ENCODE results near the gene CSNK1E. TPM values are rescaled to one million over a fixed set of nuclear protein-coding genes. Genes with fewer than 3 reads are reported as not detected.

Gene CSNK1E
- total and polyA plus RNA-seq, 10 of the 15 experiments (the other 5 are each of a cell fraction or from before 2014, with no cell fraction given), result 5.9 to 107 (median 64.9) TPM

DNA sequence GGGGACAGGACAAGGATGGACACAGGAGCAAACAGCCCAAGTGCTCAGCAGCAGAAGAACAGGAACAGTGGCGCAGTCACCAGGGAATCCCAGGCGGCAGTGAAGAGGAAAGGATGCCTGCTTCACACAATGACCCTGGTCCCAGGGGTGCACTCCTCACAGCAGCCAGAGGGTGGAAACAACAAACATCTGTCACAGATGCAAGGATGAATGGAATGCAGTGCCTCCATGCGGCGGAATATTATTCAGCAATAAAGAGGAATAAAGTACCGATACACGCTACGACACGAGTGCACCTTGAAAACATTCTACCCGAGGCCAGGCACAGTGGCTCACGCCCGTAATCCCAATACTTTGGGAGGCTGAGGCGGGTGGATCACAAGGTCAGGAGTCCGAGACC lies 12.7 kb downstream of the CSNK1E start:
- no peaks in the 10 kb centered on the region for H4K20me1 ChIP-seq (ENCODE audit: control insufficient read depth, insufficient read depth)
- TF ChIP-seq NR2C1 (IDR thresholded peaks at IDR 0.05) (no peak), CHD1 (IDR thresholded peaks at IDR 0.05; ENCODE audit: low read depth, low read length) (no peak), BHLHE40 (IDR thresholded peaks at IDR 0.05; ENCODE audit: borderline replicate concordance in 1 of 2, low read depth in 2 of 2, low read length in 1 of 2) (no peak), ZBED1 (IDR thresholded peaks at IDR 0.05; ENCODE audit: borderline replicate concordance) (no peak)
- TF ChIP-seq, protein P1, sequence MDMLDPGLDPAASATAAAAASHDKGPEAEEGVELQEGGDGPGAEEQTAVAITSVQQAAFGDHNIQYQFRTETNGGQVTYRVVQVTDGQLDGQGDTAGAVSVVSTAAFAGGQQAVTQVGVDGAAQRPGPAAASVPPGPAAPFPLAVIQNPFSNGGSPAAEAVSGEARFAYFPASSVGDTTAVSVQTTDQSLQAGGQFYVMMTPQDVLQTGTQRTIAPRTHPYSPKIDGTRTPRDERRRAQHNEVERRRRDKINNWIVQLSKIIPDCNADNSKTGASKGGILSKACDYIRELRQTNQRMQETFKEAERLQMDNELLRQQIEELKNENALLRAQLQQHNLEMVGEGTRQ (IDR thresholded peaks at IDR 0.05; ENCODE audit: borderline replicate concordance, low read depth, low read length), result no peak
- TF ChIP-seq, protein P2, sequence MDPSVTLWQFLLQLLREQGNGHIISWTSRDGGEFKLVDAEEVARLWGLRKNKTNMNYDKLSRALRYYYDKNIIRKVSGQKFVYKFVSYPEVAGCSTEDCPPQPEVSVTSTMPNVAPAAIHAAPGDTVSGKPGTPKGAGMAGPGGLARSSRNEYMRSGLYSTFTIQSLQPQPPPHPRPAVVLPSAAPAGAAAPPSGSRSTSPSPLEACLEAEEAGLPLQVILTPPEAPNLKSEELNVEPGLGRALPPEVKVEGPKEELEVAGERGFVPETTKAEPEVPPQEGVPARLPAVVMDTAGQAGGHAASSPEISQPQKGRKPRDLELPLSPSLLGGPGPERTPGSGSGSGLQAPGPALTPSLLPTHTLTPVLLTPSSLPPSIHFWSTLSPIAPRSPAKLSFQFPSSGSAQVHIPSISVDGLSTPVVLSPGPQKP (IDR thresholded peaks at IDR 0.05; ENCODE audit: low read depth, low read length), result no peak
- no peak overlapping the region for H3K9ac ChIP-seq (ENCODE audit: control insufficient read depth, insufficient read depth, low read length)
- H3K4me3 ChIP-seq, result no peak overlapping the region
- WGBS (ENCODE audit: insufficient coverage, insufficient replicate concordance, low lambda C conversion rate, missing lambda C conversion rate), result 92% methylated on average over 13 of the region's 13 CpGs
- H3K27me3 ChIP-seq (replicated peaks in 1 of 2; ENCODE audit: control insufficient read depth in 2 of 2, insufficient read depth in 2 of 2, low read length in 1 of 2), result no peaks in the 10 kb centered on the region
- peaks cover 27 to 32% of the 10 kb centered on the region in 2 experiments; a peak in 3 of 4 replicates for H3K36me3 ChIP-seq (ENCODE audit: control insufficient read depth in 2 of 2, insufficient read depth in 2 of 2, low read length in 1 of 2)
- CTCF ChIA-PET, result interaction anchor here (2.3 to 2.9 kb wide), 2 partner anchors 44 to 48 kb away, joined by 12 to 14 read pairs; no protein-coding TSS in a partner anchor
- peaks cover 44% of the 10 kb centered on the region for H3K4me1 ChIP-seq (ENCODE audit: control insufficient read depth, insufficient read depth, low read length)
- POLR2A ChIA-PET, result interaction anchor here (0.6 kb wide), 4 partner anchors 124 to 556 kb away, joined by 3 to 7 read pairs (median 4); partner anchors contain the start of gene DMC1
- BruUV-seq (replicated peaks), result no TSS peak
- H3K79me2 ChIP-seq (ENCODE audit: control insufficient read depth, insufficient read depth, low read length), result peaks cover 42% of the 10 kb centered on the region
- DNase-seq (ENCODE audit: low read depth, low spot score) (no peak), ATAC-seq (no peak), FAIRE-seq (no peak)
- RAD21 ChIA-PET (ENCODE audit: unreplicated experiment), result interaction anchor here (0.6 to 1.9 kb wide), 3 partner anchors 10 to 394 kb away, joined by 3 to 10 read pairs (median 3); no protein-coding TSS in a partner anchor
- SMC1A ChIA-PET (ENCODE audit: uncharacterized antibody, unreplicated experiment), result interaction anchor here (0.6 to 2.1 kb wide), 3 partner anchors 11 to 219 kb away, joined by 3 to 18 read pairs (median 4); no protein-coding TSS in a partner anchor
- H2AFZ ChIP-seq (ENCODE audit: control insufficient read depth, low read depth, low read length), result no peak overlapping the region
- in situ Hi-C loops (cut with MboI), result no loop called here
- peak overlapping the region; percentile 68 for H3K4me2 ChIP-seq (ENCODE audit: control insufficient read depth, insufficient read depth)
- intact Hi-C loops (cut with micrococcal nuclease; ENCODE audit: unreplicated experiment), result no loop called here
- no peaks in the 10 kb centered on the region for H3K9me3 ChIP-seq (replicated peaks; ENCODE audit: control insufficient read depth, insufficient read depth, low read length)
- H3K27ac ChIP-seq (ENCODE audit: control insufficient read depth, insufficient read depth), result peak overlapping the region; percentile 54
